Measurements from ENCODE around the gene ANO10.

- no peak for TF ChIP-seq POLR2A (IDR thresholded peaks at IDR 0.05)
- TF ChIP-seq, protein P1, sequence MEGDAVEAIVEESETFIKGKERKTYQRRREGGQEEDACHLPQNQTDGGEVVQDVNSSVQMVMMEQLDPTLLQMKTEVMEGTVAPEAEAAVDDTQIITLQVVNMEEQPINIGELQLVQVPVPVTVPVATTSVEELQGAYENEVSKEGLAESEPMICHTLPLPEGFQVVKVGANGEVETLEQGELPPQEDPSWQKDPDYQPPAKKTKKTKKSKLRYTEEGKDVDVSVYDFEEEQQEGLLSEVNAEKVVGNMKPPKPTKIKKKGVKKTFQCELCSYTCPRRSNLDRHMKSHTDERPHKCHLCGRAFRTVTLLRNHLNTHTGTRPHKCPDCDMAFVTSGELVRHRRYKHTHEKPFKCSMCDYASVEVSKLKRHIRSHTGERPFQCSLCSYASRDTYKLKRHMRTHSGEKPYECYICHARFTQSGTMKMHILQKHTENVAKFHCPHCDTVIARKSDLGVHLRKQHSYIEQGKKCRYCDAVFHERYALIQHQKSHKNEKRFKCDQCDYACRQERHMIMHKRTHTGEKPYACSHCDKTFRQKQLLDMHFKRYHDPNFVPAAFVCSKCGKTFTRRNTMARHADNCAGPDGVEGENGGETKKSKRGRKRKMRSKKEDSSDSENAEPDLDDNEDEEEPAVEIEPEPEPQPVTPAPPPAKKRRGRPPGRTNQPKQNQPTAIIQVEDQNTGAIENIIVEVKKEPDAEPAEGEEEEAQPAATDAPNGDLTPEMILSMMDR (IDR thresholded peaks at IDR 0.05), result no peak
These were observed 272.8 kb downstream of the ANO10 start for GRCh38 chr3:43348852-43349574.
